TTC549 (cell line): ENCODE results near the gene THOC1.

Experiments
- FAIRE-seq: peaks from 2 replicates; lab custom pipeline; 2012; peaks lifted over from hg19 to GRCh38; lab: Jason Lieb, UNC

Gene THOC1

DNA sequence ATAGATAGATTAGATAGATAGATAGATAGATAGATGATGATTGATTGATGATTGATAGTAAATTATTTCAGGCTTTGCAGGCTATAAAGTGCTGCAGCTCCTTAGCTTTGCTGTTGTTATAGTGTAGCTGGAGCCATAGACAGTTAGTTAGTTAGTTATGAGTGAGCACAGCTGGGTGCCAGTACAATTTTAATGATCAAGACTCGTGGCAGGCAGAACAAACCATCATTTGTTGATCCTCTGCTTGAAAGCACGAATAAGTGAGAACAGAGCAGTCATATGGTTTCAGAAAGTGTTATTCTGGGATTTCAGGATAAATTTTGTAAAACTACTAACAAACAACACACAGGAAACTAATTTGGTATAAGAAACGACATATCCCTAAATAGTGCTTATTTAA, 53.9 kb downstream of the THOC1 start:
- FAIRE-seq = no peak

DNA sequence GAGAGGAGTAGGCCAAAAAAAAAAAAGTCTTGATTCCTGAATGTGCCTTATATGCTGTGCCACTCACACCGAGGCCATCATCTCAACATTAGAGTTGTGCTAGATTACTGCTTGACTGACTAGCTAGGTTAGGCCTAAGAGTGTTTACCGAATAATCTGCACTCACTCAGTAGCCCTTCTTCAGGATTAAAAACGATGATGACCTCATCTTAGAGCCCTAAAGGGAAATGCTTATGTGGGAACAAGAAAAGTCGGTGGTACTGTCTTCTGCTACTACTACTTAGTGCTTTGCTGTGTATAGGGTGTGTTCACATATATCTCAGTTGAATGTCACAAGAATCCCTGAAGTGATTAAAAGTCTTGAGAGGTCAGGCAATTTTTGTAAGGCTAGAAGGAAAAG, 54.3 kb downstream of the THOC1 start:
- no peak for FAIRE-seq

DNA sequence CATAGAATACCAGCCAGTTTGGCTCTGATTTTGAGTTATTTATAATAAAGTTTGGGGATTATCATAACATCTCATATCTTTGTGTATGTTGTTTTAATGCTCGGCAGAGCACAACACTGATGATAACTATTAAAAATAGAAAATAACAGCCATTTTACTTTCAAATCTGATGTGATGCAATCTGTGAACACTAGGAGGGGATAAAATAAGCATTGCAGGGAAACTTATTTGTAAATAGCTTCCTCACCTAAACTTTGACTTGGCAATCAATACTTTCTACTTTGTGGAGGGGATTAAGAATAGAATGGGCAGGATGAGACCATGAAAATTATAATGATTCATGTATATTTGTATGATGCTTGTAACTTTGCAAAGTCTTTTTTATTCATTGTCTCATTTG, 55.1 kb downstream of the THOC1 start:
- FAIRE-seq = no peak

DNA sequence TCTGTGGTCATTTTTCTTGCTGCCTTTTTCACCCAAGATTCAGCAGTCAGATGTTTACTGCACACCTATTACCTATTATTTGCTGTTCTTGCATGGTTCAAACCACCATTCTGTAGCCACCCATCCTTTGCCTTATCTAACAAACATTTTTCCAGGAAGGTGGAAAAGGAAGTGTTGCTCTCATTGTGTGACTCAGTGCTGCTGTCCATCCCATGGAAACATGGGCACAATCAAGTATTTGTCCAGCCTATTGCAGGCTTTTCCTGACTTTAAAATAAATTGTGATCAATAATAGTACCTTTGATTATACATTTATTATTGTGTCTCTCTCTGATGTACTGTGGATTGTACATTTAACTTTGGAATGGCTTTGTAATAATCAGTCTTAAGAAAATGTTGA, 56.3 kb downstream of the THOC1 start:
- FAIRE-seq = no peak

DNA sequence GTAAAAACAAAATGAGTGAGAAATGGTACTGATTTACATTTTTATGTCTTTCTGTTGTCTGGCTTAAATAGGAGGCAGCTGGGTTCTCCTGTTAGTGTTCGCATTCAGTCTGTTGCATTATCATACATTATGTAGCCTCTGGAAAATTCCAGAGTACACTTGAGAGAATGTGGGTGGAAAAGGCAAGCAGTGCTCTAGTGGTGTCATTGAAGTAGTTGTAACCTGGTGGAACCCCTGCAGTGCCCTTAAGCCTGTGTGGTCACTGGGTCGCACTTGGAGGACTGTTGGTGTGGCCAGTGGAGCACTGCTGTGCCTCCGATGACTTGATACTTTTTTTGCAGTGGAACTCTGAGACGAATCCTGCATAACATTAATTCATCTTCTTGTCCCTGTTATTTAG, 57.1 kb downstream of the THOC1 start:
- no peak for FAIRE-seq

DNA sequence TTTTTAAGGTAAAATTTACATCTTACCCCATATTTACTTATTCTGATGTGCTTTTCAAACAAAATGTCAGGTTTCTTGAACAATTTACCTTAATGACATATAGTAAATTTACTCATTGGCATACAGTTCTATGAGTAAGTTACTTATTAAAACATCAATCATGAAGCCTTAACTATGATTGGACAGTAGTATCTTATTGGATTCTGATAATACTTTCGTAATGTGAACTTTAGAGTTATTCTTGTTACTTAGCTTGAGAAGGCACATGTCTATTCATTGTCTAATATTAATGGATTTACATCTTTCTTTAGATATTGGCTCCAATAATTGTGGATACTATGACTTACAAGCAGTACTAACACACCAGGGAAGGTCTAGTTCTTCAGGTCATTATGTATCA, 57.8 kb downstream of the THOC1 start:
- no peak for FAIRE-seq

DNA sequence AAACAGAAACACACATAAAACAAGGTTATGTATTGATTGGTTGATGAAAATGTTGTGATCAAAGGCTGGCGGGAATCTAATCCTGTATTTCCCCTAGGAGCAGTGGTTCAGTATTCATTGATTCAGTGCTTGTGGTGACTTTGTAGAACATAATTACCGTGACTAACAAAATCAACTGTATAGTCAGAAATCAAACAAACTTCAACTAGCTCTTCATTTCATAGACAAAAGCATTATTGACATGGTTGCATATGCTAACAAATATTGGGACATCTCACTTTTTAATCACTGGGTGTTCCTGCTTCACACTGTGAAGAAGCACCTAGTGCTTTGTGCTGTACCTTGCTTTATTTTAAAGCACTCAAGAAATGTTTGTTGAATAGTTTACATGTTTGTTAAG, 68.1 kb downstream of the THOC1 start:
- FAIRE-seq = no peak

DNA sequence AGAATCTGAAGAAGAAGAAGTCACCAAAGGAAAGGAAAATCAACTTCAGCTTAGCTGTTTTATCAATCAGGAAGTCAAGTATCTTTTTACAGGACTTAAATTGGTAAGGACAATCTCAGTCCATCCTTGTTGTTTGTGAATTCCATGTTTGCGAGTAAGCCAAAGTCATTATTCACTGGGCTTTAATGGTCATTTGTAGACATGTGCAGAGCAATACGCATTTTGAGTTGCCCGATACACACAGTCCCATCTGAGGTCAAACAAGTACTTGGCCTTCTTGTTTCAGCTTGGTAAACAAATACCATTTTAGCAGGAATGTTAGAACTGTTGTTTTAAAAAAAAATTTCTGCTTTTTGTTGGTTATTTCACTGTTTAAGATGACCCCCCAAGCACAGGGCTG, 68.6 kb downstream of the THOC1 start:
- no peak for FAIRE-seq

DNA sequence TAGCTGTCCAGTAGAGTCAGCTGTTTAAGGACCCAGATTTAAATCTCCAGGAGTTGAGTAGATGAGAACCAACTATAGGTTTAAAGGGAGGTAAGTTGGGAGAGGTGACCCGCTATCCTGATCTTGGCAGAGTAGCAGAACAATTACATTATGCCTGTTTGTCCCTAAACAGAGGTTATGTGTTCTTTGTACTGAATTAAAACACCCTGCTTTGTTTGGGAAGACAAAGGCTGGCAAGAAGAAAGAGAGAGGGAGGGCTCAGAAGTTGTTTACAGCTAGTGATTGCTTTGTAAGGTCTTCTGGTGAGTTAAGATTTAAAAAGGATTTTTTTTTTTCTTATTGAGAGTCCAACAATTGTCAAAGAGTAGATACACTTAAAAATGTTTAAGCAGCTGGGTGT, 72.2 kb downstream of the THOC1 start:
- no peak for FAIRE-seq

DNA sequence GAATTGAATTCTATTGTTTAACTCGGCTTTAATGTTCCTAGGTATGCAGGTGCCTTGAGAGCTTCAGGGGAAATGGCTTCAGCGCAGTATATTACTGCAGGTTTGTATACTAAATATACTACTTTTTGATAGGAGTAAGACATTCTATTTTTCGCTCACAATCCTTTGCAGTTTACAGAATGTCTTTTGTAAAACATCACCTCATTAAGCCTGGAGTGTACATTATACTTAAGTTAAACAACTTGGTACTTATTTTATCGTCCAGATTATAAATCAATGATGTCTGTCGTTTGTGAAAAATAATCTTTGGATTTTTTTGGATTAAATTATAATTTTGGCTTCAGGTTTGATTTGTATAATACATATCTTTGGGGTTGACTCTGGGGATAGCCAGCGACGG, 75.0 kb downstream of the THOC1 start:
- no peak for FAIRE-seq

DNA sequence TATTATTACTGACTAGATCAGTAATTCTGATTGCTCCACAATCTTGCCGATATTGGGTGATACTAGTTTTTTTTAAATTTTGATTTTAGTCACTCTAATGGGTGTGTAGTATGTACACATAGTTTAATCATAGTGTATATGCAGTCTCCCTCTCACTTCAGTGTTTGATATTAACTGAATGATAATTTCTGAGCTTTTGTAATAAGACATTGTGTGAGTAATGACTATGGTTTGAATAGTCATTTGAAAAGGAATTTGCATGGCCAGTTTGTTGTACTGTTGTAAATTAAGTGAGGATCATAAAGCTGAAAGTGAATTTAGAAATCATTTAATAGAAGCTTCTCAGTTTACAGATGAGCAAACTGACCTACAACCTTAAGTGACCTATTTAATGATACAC, 76.1 kb downstream of the THOC1 start:
- FAIRE-seq = no peak

DNA sequence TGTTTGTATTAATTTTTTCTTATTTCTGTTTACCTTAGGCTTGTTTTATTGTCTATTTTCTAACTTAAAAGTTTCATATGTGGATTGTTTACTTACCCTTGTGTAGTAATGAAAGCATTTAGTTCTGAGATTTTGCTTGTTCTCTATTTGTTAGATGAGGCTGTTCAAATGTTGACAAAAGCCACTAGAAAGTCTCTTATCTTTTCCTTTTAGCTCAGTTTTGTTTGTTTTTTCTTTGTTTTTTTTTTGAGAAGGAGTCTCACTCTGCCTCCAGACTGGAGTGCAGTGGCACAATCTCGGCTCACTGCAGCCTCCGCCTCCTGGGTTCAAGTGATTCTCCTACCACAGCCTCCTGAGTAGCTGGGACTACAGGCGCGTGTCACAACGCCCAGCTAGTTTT, 78.6 kb downstream of the THOC1 start:
- FAIRE-seq = no peak

DNA sequence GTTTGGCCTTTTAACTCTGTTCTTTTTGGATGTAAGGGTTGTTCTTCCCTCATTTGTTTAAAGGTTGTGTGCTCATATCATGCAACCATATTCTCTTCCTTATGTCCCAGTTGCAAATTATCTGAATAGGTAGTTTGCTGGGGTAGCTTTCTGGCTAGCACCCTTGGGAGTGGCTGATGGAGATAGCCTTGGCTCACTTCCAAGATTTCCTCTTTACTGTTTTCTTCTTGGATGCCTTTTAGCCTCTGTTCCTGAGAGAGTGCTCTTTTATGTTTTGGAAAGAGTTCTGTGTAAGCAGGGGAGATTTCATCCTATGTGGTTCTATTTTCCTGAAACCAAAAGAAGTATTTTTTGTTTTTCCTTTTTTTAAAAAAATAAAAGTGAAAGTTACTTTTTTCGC, 84.1 kb downstream of the THOC1 start:
- no peak for FAIRE-seq

DNA sequence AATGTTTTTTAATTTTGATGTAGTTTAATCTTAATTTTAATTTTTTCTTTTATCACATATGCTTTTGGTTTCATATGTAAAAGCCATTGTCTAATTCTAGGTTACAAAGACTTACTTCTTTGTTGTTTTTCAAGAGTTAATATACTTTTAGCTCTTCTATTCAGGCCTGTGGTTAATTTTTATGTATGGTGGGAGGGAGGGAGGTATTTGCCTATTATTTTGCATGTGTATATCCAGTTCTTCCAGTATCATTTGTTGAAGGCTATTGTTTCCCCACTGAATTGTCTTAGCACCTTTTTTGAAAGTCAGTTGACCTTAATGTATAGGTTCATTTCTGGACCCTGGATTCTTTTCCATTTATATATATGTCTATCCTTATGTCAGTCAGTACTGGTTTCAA, 86.1 kb downstream of the THOC1 start:
- no peak for FAIRE-seq

DNA sequence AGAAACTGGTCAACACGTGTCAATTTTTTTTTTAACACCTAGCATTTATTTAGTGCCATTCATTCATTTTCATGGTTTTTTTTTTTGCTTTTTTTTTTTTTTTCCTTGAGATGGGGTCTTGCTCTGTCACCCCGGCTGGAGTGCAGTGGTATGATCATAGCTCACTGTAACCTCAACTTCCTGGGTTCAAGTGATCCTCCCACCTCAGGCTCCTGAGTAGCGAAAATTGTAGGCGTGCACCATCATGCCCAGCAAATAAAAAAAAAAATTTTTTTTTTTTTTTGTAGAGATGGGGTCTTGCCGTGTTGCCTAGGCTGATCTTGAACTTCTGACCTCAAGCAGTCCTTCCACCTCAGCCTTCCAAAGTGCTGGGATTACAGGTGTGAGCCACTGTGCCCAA, 88.3 kb downstream of the THOC1 start:
- FAIRE-seq = no peak

DNA sequence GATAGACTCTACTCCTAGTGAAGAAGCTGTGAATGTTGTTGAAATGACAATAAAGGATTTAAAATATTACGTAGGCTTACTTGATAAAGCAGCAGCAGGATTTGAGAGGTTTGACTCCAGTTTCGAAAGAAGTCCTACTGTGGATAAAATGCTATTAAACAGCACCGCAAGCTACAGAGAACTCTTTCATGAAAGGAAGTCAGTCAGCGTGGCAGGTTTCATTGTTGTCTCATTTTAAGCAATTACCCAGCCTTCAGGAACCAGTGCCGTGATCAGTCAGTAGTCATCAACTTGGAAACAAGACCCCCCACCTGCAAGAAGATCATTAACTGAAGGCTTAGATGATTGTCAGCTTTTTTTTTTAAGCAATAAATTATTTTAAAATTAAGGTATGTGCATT, 95.5 kb downstream of the THOC1 start:
- FAIRE-seq = no peak
